ENCODE measurements around the gene TRPV5.

Gene TRPV5

GRCh38 chr7:142940966-142941535 is 7.5 kb upstream of the TRPV5 start:
- no peak for DNase-seq (ENCODE audit: low spot score)

- DNase-seq (ENCODE audit: low spot score) = peak; percentile 88
Measured at GRCh38 chr7:142939226-142939910, 5.8 kb upstream of the TRPV5 start, which contains the start of gene LLCFC1. TSS of gene LLCFC1 (plus strand) at chr7:142939484. CDS start at chr7:142939622, 138 bp downstream.

GRCh38 chr7:142938611-142939010 is 5.1 kb upstream of the TRPV5 start:
- no peak for DNase-seq (ENCODE audit: low spot score)

GRCh38 chr7:142935941-142936565 is 2.5 kb upstream of the TRPV5 start:
- DNase-seq (ENCODE audit: low spot score) = no peak

- no peak for DNase-seq (ENCODE audit: low spot score)
Measured at GRCh38 chr7:142934056-142934455, 510 bp upstream of the TRPV5 start.

GRCh38 chr7:142933092-142933475 is 462 bp downstream of the TRPV5 start:
- no peak for DNase-seq (ENCODE audit: low spot score)

- DNase-seq (ENCODE audit: low spot score) = no peak
Measured at GRCh38 chr7:142932386-142933091, 1.0 kb downstream of the TRPV5 start.

- DNase-seq (ENCODE audit: low spot score) = no peak
Measured at GRCh38 chr7:142930126-142930730, 3.3 kb downstream of the TRPV5 start.

GRCh38 chr7:142927949-142928348 is 5.6 kb downstream of the TRPV5 start:
- no peak for DNase-seq (ENCODE audit: low spot score)

- DNase-seq (ENCODE audit: low spot score) = no peak
Measured at GRCh38 chr7:142927085-142927745, 6.3 kb downstream of the TRPV5 start.

GRCh38 chr7:142925413-142925812 is 8.1 kb downstream of the TRPV5 start:
- DNase-seq (ENCODE audit: low spot score) = peak; percentile 59

- no peak for DNase-seq (ENCODE audit: low spot score)
Measured at GRCh38 chr7:142923391-142923790, 10.2 kb downstream of the TRPV5 start.

- DNase-seq (ENCODE audit: low spot score) = no peak
Measured at GRCh38 chr7:142919656-142920055, 13.9 kb downstream of the TRPV5 start.

GRCh38 chr7:142918901-142919300 is 14.6 kb downstream of the TRPV5 start:
- DNase-seq (ENCODE audit: low spot score) = no peak

GRCh38 chr7:142917447-142917846 is 16.1 kb downstream of the TRPV5 start:
- no peak for DNase-seq (ENCODE audit: low spot score)

GRCh38 chr7:142916508-142916907 is 17.0 kb downstream of the TRPV5 start:
- no peak for DNase-seq (ENCODE audit: low spot score)

GRCh38 chr7:142915315-142915714 is 18.2 kb downstream of the TRPV5 start:
- no peak for DNase-seq (ENCODE audit: low spot score)

GRCh38 chr7:142914121-142914520 is 19.4 kb downstream of the TRPV5 start:
- no peak for DNase-seq (ENCODE audit: low spot score)

- DNase-seq (ENCODE audit: low spot score) = no peak
Measured at GRCh38 chr7:142913566-142913965, 20.0 kb downstream of the TRPV5 start.

GRCh38 chr7:142913051-142913450 is 20.5 kb downstream of the TRPV5 start:
- DNase-seq (ENCODE audit: low spot score) = no peak

GRCh38 chr7:142910481-142910880 is 23.1 kb downstream of the TRPV5 start:
- no peak for DNase-seq (ENCODE audit: low spot score)

GRCh38 chr7:142910031-142910433 is 23.5 kb downstream of the TRPV5 start:
- no peak for DNase-seq (ENCODE audit: low spot score)

Data from iPS-NIHi11 (cell line).